Cardiac muscle cell (in vitro differentiated cells and primary cell): ENCODE results near the gene RANBP1. TPM values are rescaled to one million over a fixed set of nuclear protein-coding genes. Genes with fewer than 3 reads are reported as not detected.

Experiments
- DNase-seq, 2 donors: peaks; one replicate each; pipeline versions ENCODE4 v3.0.0 to v3.0.0-alpha.2; 2010 to 2017; ENCODE audit warnings: low read depth in 1 of 2, low spot score in 1 of 2
- H3K27ac ChIP-seq: fragments of 200-600 bp; sonication (generic); 2 replicates; pipeline ENCODE4 v1.5.1; 2016
- H3K27me3 ChIP-seq: fragments of 200-600 bp; sonication (generic); 2 replicates; pipeline ENCODE4 v1.6.0; 2016; ENCODE audit warnings: control low read depth
- H3K36me3 ChIP-seq: fragments of 200-600 bp; sonication (generic); 2 replicates; pipeline ENCODE4 v1.5.1; 2016; ENCODE audit warnings: control low read depth
- H3K4me1 ChIP-seq: fragments of 200-600 bp; sonication (generic); 2 replicates; pipeline ENCODE4 v1.8.1; 2017; ENCODE audit warnings: low read depth, mild to moderate bottlenecking, mixed run types
- H3K4me3 ChIP-seq: fragments of 200-600 bp; sonication (generic); 2 replicates; pipeline ENCODE4 v1.5.1; 2016; ENCODE audit warnings: mild to moderate bottlenecking
- H3K9me3 ChIP-seq: fragments of 200-600 bp; sonication (generic); 2 replicates; pipeline ENCODE4 v1.5.1; 2017; ENCODE audit warnings: low read depth, mild to moderate bottlenecking, control low read depth
- CTCF ChIP-seq: IDR thresholded peaks from 2 replicates; pipeline ENCODE4 v1.5.1; 2012; ENCODE audit warnings: low read depth, mild to moderate bottlenecking, low read length
- polyA plus RNA-seq: library from polyadenylated mRNA; unstranded; fragments of >200 nt; fragmentation: Nextera tagmentation; extraction: Ambion mirVana; gene quantifications from 2 replicates; pipeline ENCODE4 v1.2.1, GENCODE V29; 2016
- total RNA-seq: library from RNA; depleted of rRNA; stranded (reverse); fragments of >200 nt; gene quantifications from 2 replicates; pipeline ENCODE4 v1.2.3, GENCODE V29; 2016

The RANBP1 gene
- total and polyA plus RNA-seq, 2 experiments from 2014 or later, result 252 to 271 TPM

GRCh38 chr22:20116376-20116950 lies 559 bp downstream of the RANBP1 start:
- H3K4me1 ChIP-seq, result peaks cover 10% of the 10 kb centered on the region
- H3K36me3 ChIP-seq, result peaks cover 17% of the 10 kb centered on the region
- TF ChIP-seq CTCF, result no peak
- no peak for DNase-seq
- peak overlapping the region; percentile 82 for H3K27ac ChIP-seq
- no peaks in the 10 kb centered on the region for H3K27me3 ChIP-seq
- no peaks in the 10 kb centered on the region for H3K9me3 ChIP-seq
- peak overlapping the region; percentile 85 for H3K4me3 ChIP-seq

- H3K4me1 ChIP-seq, result peaks cover 10% of the 10 kb centered on the region
These were observed 1.2 kb downstream of the RANBP1 start, which contains the start of gene TRMT2A for GRCh38 chr22:20116951-20117632. TSS of gene TRMT2A (minus strand) at chr22:20117226. CDS start at chr22:20116906, 320 bp downstream.

GRCh38 chr22:20117633-20118299 lies 1.9 kb downstream of the RANBP1 start:
- Histone ChIP-seq H3K27ac (peak overlapping the region; percentile 75), H3K4me3 (peak overlapping the region; percentile 85), H3K4me1 (peaks cover 10% of the 10 kb centered on the region), H3K9me3 (no peaks in the 10 kb centered on the region), H3K36me3 (peaks cover 25% of the 10 kb centered on the region), H3K27me3 (no peaks in the 10 kb centered on the region)
- no peak for TF ChIP-seq CTCF
- DNase-seq, result peak; percentile 30 to 43

More at GRCh38 chr22:20116951-20117632, 1.2 kb downstream of the RANBP1 start, which contains the start of gene TRMT2A:
- H3K27ac ChIP-seq, result peak within 1 kb of the TSS; percentile 82
- peaks cover 21% of the 10 kb centered on the region for H3K36me3 ChIP-seq
- no peaks in the 10 kb centered on the region for H3K9me3 ChIP-seq
- peak within 1 kb of the TSS; percentile 85 for H3K4me3 ChIP-seq
- H3K27me3 ChIP-seq, result no peaks in the 10 kb centered on the region
- peak; percentile 99 for DNase-seq
- TF ChIP-seq CTCF, result peak; percentile 13

- peaks cover 25% of the 10 kb centered on the region for H3K36me3 ChIP-seq
- DNase-seq, result no peak
- H3K4me1 ChIP-seq, result peaks cover 10% of the 10 kb centered on the region
- no peaks in the 10 kb centered on the region for H3K9me3 ChIP-seq
- TF ChIP-seq CTCF, result no peak
- peak overlapping the region; percentile 85 for H3K4me3 ChIP-seq
- H3K27me3 ChIP-seq, result no peaks in the 10 kb centered on the region
- peak overlapping the region; percentile 75 for H3K27ac ChIP-seq
These were observed 2.6 kb downstream of the RANBP1 start for GRCh38 chr22:20118300-20119020.

- H3K27me3 ChIP-seq, result no peaks in the 10 kb centered on the region
- TF ChIP-seq CTCF, result no peak
- no peaks in the 10 kb centered on the region for H3K9me3 ChIP-seq
- H3K27ac ChIP-seq, result no peak overlapping the region
- peaks cover 45% of the 10 kb centered on the region for H3K36me3 ChIP-seq
- DNase-seq, result no peak
- peaks cover 6% of the 10 kb centered on the region for H3K4me1 ChIP-seq
- H3K4me3 ChIP-seq, result no peak overlapping the region
These were observed 6.0 kb downstream of the RANBP1 start for GRCh38 chr22:20121856-20122415.
